Activated CD4-positive, alpha-beta T cell treated with anti-CD3 and anti-CD28 coated beads for 48 hours (primary cell): ENCODE data around the gene RNF214.
"Not testable (repeated sequence)": the region's sequence is repeated elsewhere in the genome, so short reads cannot be mapped to it uniquely, and the experiment has no call there.

Experiments
- DNase-seq: peaks from one replicate; pipeline ENCODE4 v3.0.0-alpha.2; 2020

The RNF214 gene

GRCh38 chr11:117319214-117319840 is 86.9 kb downstream of the RNF214 start:
- no peak for DNase-seq

GRCh38 chr11:117327255-117327566 is 94.7 kb downstream of the RNF214 start:
- DNase-seq: not testable (repeated sequence)

- peak; percentile 96 for DNase-seq
These were observed 95.3 kb downstream of the RNF214 start, which contains the start of gene CEP164 for GRCh38 chr11:117327567-117328374. CEP164 (plus strand) TSS chr11:117327854; CDS start chr11:117338587, 10,733 bp downstream.

GRCh38 chr11:117328375-117329010 is 96.0 kb downstream of the RNF214 start:
- DNase-seq: peak; percentile 22

GRCh38 chr11:117332843-117333242 is 100.4 kb downstream of the RNF214 start:
- no peak for DNase-seq

GRCh38 chr11:117333917-117334316 is 101.4 kb downstream of the RNF214 start:
- no peak for DNase-seq

GRCh38 chr11:117334896-117335295 is 102.4 kb downstream of the RNF214 start:
- DNase-seq: no peak

GRCh38 chr11:117335399-117335798 is 102.9 kb downstream of the RNF214 start:
- no peak for DNase-seq
